ENCODE measurements around the gene DENND1A.

DENND1A gene

GRCh38 chr9:123378956-123379660, 550.8 kb downstream of the DENND1A start:
- no peak for DNase-seq

- no peak for DNase-seq
These were observed 551.9 kb downstream of the DENND1A start for GRCh38 chr9:123378025-123378424.

- DNase-seq = no peak
These were observed 552.5 kb downstream of the DENND1A start for GRCh38 chr9:123377211-123377971.

GRCh38 chr9:123376218-123377071, 553.5 kb downstream of the DENND1A start:
- no peak for DNase-seq

GRCh38 chr9:123375469-123376132, 554.3 kb downstream of the DENND1A start:
- DNase-seq = no peak

- DNase-seq = no peak
These were observed 556.0 kb downstream of the DENND1A start for GRCh38 chr9:123373946-123374345.

- no peak for DNase-seq
These were observed 556.4 kb downstream of the DENND1A start for GRCh38 chr9:123373447-123373923.

- DNase-seq = no peak
These were observed 557.0 kb downstream of the DENND1A start for GRCh38 chr9:123372766-123373446.

GRCh38 chr9:123371805-123372590, 557.9 kb downstream of the DENND1A start:
- DNase-seq = no peak

- DNase-seq = no peak
These were observed 558.7 kb downstream of the DENND1A start for GRCh38 chr9:123371228-123371584.

- DNase-seq = no peak
These were observed 559.2 kb downstream of the DENND1A start for GRCh38 chr9:123370526-123371227.

- no peak for DNase-seq
These were observed 559.8 kb downstream of the DENND1A start for GRCh38 chr9:123370108-123370507.

GRCh38 chr9:123369296-123369695, 560.6 kb downstream of the DENND1A start:
- DNase-seq = no peak

- no peak for DNase-seq
These were observed 561.3 kb downstream of the DENND1A start for GRCh38 chr9:123368536-123369153.

- no peak for DNase-seq
These were observed 561.9 kb downstream of the DENND1A start for GRCh38 chr9:123368023-123368422.

GRCh38 chr9:123365881-123366528, 563.9 kb downstream of the DENND1A start:
- no peak for DNase-seq

GRCh38 chr9:123365287-123365880, 564.5 kb downstream of the DENND1A start:
- DNase-seq = no peak

GRCh38 chr9:123364241-123364824, 565.6 kb downstream of the DENND1A start:
- no peak for DNase-seq

GRCh38 chr9:123362856-123363255, 567.1 kb downstream of the DENND1A start:
- DNase-seq = no peak

All from activated CD4-positive, alpha-beta T cell treated with anti-CD3 and anti-CD28 coated beads for 4 hours (primary cell).